IMR-90 (cell line): ENCODE results near the gene MKS1. TPM values are rescaled to one million over a fixed set of nuclear protein-coding genes. Genes with fewer than 3 reads are reported as not detected.

Experiments used
- ATAC-seq: fragments of 200-7000 bp; cut with Tn5 transposase; 2 replicates; pipeline ENCODE4 v1.9.1; 2020; ENCODE audit warnings: low read depth, mild to moderate bottlenecking, moderate library complexity
- BruUV-seq: library from RNA; stranded (reverse); fragments of 400-500 nt; replicated peaks from 2 replicates; lab custom pipeline; 2021; lab: Mats Ljungman, UMichigan
- CTCF ChIA-PET: fragments of 300-600 bp; formaldehyde crosslinking; extraction: SDS; loops from one replicate; lab custom pipeline; 2021; ENCODE audit warnings: antibody characterized with exemption; lab: Yijun Ruan, JAX
- POLR2A ChIA-PET: fragments of 300-600 bp; sonication (Branson Sonifier 250); formaldehyde crosslinking; loops from one replicate; lab custom pipeline; 2022; ENCODE audit warnings: antibody characterized with exemption; ENCODE audit not compliant: unreplicated experiment; lab: Charles Lee
- DNase-seq: peaks from one replicate; pipeline ENCODE4 v3.0.0; 2013
- H2AFZ ChIP-seq: replicated peaks from 2 replicates; pipeline ENCODE3; 2013; ENCODE audit warnings: low read length, mild to moderate bottlenecking; ENCODE audit not compliant: poor library complexity
- H2AK5ac ChIP-seq: 2 replicates; pipeline ENCODE4 v1.6.1; 2013; ENCODE audit warnings: low read depth, low read length, inconsistent platforms
- H2AK9ac ChIP-seq: replicated peaks from 2 replicates; pipeline ENCODE3; 2013; ENCODE audit warnings: mild to moderate bottlenecking, low read depth, low read length, moderate library complexity; ENCODE audit not compliant: poor library complexity
- H2BK120ac ChIP-seq: 2 replicates; pipeline ENCODE4 v1.6.1; 2013; ENCODE audit warnings: low read depth, low read length, inconsistent platforms
- H2BK15ac ChIP-seq: 3 replicates; pipeline ENCODE4 v1.6.1; 2013; ENCODE audit warnings: low read depth, low read length, inconsistent platforms
- H2BK20ac ChIP-seq: 2 replicates; pipeline ENCODE4 v1.6.1; 2013; ENCODE audit warnings: low read depth, mild to moderate bottlenecking, inconsistent platforms, low read length, moderate library complexity
- H2BK5ac ChIP-seq: 2 replicates; pipeline ENCODE4 v1.6.1; 2013; ENCODE audit warnings: mild to moderate bottlenecking, low read depth, low read length, inconsistent platforms; ENCODE audit not compliant: poor library complexity, severe bottlenecking
- H3K14ac ChIP-seq: replicated peaks from 2 replicates; pipeline ENCODE4 v1.6.1; 2013; ENCODE audit warnings: low read depth, low read length, inconsistent platforms
- H3K18ac ChIP-seq: 2 replicates; pipeline ENCODE4 v1.6.1; 2013; ENCODE audit warnings: low read depth, low read length, control low read depth
- H3K23ac ChIP-seq: 2 replicates; pipeline ENCODE4 v1.6.1; 2013; ENCODE audit warnings: low read depth, low read length, inconsistent platforms
- H3K27ac ChIP-seq: 2 replicates; pipeline ENCODE4 v1.5.1; 2013; ENCODE audit warnings: mild to moderate bottlenecking, control low read depth, low read length; ENCODE audit not compliant: insufficient read depth
- H3K27me3 ChIP-seq: 2 replicates; pipeline ENCODE4 v1.6.1; 2013; ENCODE audit warnings: low read length; ENCODE audit not compliant: control insufficient read depth, insufficient read depth
- H3K36me3 ChIP-seq: 2 replicates; pipeline ENCODE4 v1.6.1; 2013; ENCODE audit warnings: low read length, mixed read lengths; ENCODE audit not compliant: control insufficient read depth, insufficient read depth
- H3K4ac ChIP-seq: 2 replicates; pipeline ENCODE4 v1.6.1; 2013; ENCODE audit warnings: low read depth, low read length, inconsistent platforms
- H3K4me1 ChIP-seq: 2 replicates; pipeline ENCODE4 v1.6.1; 2013; ENCODE audit warnings: low read length, mixed read lengths; ENCODE audit not compliant: control insufficient read depth, insufficient read depth
- H3K4me2 ChIP-seq: 2 replicates; pipeline ENCODE4 v1.6.1; 2013; ENCODE audit warnings: low read depth, mild to moderate bottlenecking, control low read depth, low read length, moderate library complexity
- H3K4me3 ChIP-seq: 2 replicates; pipeline ENCODE4 v1.5.1; 2013; ENCODE audit warnings: low read depth, mild to moderate bottlenecking, control low read depth, low read length, moderate library complexity; ENCODE audit not compliant: insufficient read depth
- H3K56ac ChIP-seq: 2 replicates; pipeline ENCODE4 v1.6.1; 2013; ENCODE audit warnings: low read length, inconsistent platforms; ENCODE audit not compliant: insufficient read depth; ENCODE audit errors: extremely low read depth
- H3K79me1 ChIP-seq, 2 experiments: 2 replicates each; pipeline ENCODE4 v1.6.1; 2013; ENCODE audit warnings: low read length in 2 of 2, inconsistent platforms in 1 of 2, low read depth in 1 of 2
- H3K9ac ChIP-seq: 2 replicates; pipeline ENCODE4 v1.6.1; 2013; ENCODE audit warnings: low read depth, low read length, control low read depth
- H3K9me1 ChIP-seq: 2 replicates; pipeline ENCODE4 v1.6.1; 2013; ENCODE audit warnings: low read length, inconsistent platforms; ENCODE audit not compliant: insufficient read depth
- H3K9me3 ChIP-seq: 2 replicates; pipeline ENCODE4 v1.6.1; 2013; ENCODE audit warnings: low read length; ENCODE audit not compliant: control insufficient read depth, insufficient read depth
- H4K20me1 ChIP-seq: 2 replicates; pipeline ENCODE4 v1.6.1; 2013; ENCODE audit warnings: low read length, inconsistent platforms; ENCODE audit not compliant: insufficient read depth
- H4K5ac ChIP-seq: 2 replicates; pipeline ENCODE4 v1.6.1; 2013; ENCODE audit warnings: mild to moderate bottlenecking, low read depth, low read length, control low read depth
- H4K8ac ChIP-seq, 2 experiments: 2 replicates each; pipeline ENCODE4 v1.6.1; 2013; ENCODE audit warnings: low read depth in 2 of 2, low read length in 2 of 2, control low read depth in 1 of 2, inconsistent platforms in 1 of 2
- H4K91ac ChIP-seq: 2 replicates; pipeline ENCODE4 v1.6.1; 2013; ENCODE audit warnings: low read depth, low read length, inconsistent platforms; ENCODE audit not compliant: insufficient read depth
- BHLHE40 ChIP-seq: fragments of 150-350 bp; IDR thresholded peaks from 2 replicates; pipeline ENCODE4 v1.6.1; 2016; ENCODE audit warnings: mild to moderate bottlenecking, low read depth, low read length
- FOS ChIP-seq: fragments of 150-350 bp; IDR thresholded peaks from 2 replicates; pipeline ENCODE4 v1.6.1; 2016; ENCODE audit warnings: low read depth, low read length
- NFE2L2 ChIP-seq: fragments of 150-350 bp; IDR thresholded peaks from 2 replicates; pipeline ENCODE4 v1.6.1; 2016; ENCODE audit warnings: low read depth, mild to moderate bottlenecking, low read length
- WGBS, 2 experiments: methylation state at CpG; one replicate each; pipeline versions ENCODE4 v1.1.5 to v1.1.7; 2013; ENCODE audit warnings: missing lambda C conversion rate in 2 of 2; ENCODE audit not compliant: insufficient read length in 1 of 2; ENCODE audit errors: extremely low coverage in 2 of 2; 5-methylcytosine and 5-hydroxymethylcytosine counted together
- dilution Hi-C: fragments of 300-500 bp; cut with HindIII; formaldehyde crosslinking; loops from one replicate; pipeline ENCODE4 v1.14.3; 2018; ENCODE audit warnings: low sequenced_read_pairs; ENCODE audit not compliant: unreplicated experiment
- in situ Hi-C: fragments of 300-500 bp; cut with MboI; formaldehyde crosslinking; loops from 3 replicates; pipeline ENCODE4 v1.14.3; 2019; ENCODE audit warnings: low sequenced_read_pairs, inconsistent platforms, mixed read lengths
- intact Hi-C: fragments of 100-400 bp; cut with micrococcal nuclease; formaldehyde crosslinking; loops from 2 replicates; pipeline ENCODE4 v1.10.0; 2022
- polyA plus RNA-seq, 3 experiments: library from polyadenylated mRNA; depleted of rRNA; stranded (reverse); fragments of >200 nt; gene quantifications; 2 replicates each; pipeline ENCODE4 v1.2.3, GENCODE V29; 2012; ENCODE audit warnings: low replicate concordance in 1 of 3
- total RNA-seq: library from RNA; depleted of rRNA; stranded (reverse); fragments of >200 nt; gene quantifications from 2 replicates; pipeline ENCODE4 v1.2.3, GENCODE V29; 2012
- TF ChIP-seq, protein P1 (sequence below): fragments of 150-350 bp; IDR thresholded peaks from 2 replicates; pipeline ENCODE4 v1.6.1; 2016; ENCODE audit warnings: low read depth, mild to moderate bottlenecking, low read length, moderate library complexity, borderline replicate concordance
- TF ChIP-seq, protein P2 (sequence below): conservative IDR thresholded peaks from 2 replicates; pipeline ENCODE4 v1.5.1; 2012; ENCODE audit warnings: mild to moderate bottlenecking, low read depth, low read length, improper control_type of control experiment

MKS1 gene
- total and polyA plus RNA-seq, 2 of the 4 experiments (the other 2 are of a cell fraction): 11.5 to 13.2 TPM

DNA sequence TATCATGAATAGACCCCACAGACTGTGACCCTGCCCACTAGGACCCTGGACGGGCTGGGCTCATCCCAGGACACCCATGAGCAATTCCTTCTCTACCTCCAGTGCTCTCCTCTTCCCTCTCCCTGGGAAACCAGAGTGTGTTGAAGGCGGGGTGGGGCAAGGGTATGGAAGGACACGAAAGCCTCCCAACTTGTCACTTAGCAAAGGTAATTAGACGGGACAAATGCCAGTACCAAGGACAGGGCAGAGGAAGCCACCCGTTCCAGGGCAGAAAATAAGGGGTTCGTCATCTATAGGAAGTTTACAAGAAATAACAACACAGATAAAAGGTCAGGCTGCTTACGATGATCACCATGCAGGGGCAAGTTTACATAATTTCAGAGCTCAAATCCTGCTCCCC, 31.4 kb downstream of the MKS1 start:
- no peak overlapping the region for H4K91ac ChIP-seq
- DNase-seq: no peak
- no TSS peak for BruUV-seq
- WGBS, 2 experiments: no CpG with 5 or more reads among the region's 7 CpGs
- no peak overlapping the region for H2BK15ac ChIP-seq
- no peak overlapping the region for H4K8ac ChIP-seq
- no peak overlapping the region for H3K23ac ChIP-seq
- H3K14ac ChIP-seq: no peak overlapping the region
- H4K5ac ChIP-seq: no peak overlapping the region
- no peaks in the 10 kb centered on the region for H3K79me1 ChIP-seq
- H2BK5ac ChIP-seq: no peak overlapping the region
- H3K4ac ChIP-seq: no peak overlapping the region
- no peak overlapping the region for H3K9ac ChIP-seq
- H3K9me1 ChIP-seq: peaks cover 4% of the 10 kb centered on the region; the same call in 1 of the 2 replicates
- TF ChIP-seq BHLHE40: no peak
- TF ChIP-seq, protein P1, sequence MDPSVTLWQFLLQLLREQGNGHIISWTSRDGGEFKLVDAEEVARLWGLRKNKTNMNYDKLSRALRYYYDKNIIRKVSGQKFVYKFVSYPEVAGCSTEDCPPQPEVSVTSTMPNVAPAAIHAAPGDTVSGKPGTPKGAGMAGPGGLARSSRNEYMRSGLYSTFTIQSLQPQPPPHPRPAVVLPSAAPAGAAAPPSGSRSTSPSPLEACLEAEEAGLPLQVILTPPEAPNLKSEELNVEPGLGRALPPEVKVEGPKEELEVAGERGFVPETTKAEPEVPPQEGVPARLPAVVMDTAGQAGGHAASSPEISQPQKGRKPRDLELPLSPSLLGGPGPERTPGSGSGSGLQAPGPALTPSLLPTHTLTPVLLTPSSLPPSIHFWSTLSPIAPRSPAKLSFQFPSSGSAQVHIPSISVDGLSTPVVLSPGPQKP: no peak
- TF ChIP-seq FOS: no peak
- TF ChIP-seq NFE2L2: no peak
- TF ChIP-seq, protein P2, sequence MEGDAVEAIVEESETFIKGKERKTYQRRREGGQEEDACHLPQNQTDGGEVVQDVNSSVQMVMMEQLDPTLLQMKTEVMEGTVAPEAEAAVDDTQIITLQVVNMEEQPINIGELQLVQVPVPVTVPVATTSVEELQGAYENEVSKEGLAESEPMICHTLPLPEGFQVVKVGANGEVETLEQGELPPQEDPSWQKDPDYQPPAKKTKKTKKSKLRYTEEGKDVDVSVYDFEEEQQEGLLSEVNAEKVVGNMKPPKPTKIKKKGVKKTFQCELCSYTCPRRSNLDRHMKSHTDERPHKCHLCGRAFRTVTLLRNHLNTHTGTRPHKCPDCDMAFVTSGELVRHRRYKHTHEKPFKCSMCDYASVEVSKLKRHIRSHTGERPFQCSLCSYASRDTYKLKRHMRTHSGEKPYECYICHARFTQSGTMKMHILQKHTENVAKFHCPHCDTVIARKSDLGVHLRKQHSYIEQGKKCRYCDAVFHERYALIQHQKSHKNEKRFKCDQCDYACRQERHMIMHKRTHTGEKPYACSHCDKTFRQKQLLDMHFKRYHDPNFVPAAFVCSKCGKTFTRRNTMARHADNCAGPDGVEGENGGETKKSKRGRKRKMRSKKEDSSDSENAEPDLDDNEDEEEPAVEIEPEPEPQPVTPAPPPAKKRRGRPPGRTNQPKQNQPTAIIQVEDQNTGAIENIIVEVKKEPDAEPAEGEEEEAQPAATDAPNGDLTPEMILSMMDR: no peak
- no peaks in the 10 kb centered on the region for H3K9me3 ChIP-seq
- no peak overlapping the region for H3K27ac ChIP-seq
- intact Hi-C loops (no loop called here), dilution Hi-C loops (no loop called here), in situ Hi-C loops (no loop called here)
- no peak overlapping the region for H2AK5ac ChIP-seq
- ChIA-PET CTCF (no interaction called here), POLR2A (no interaction called here)
- no peak overlapping the region for H2AFZ ChIP-seq
- no peak overlapping the region for H3K4me3 ChIP-seq
- H2BK20ac ChIP-seq: no peak overlapping the region
- H3K36me3 ChIP-seq: no peaks in the 10 kb centered on the region
- peaks cover 10% of the 10 kb centered on the region for H3K27me3 ChIP-seq
- H3K18ac ChIP-seq: no peak overlapping the region
- H3K4me2 ChIP-seq: no peak overlapping the region
- H2AK9ac ChIP-seq: no peak overlapping the region
- H3K56ac ChIP-seq: no peak overlapping the region
- H4K20me1 ChIP-seq: no peaks in the 10 kb centered on the region
- no peak for ATAC-seq
- H2BK120ac ChIP-seq: no peak overlapping the region
- H3K4me1 ChIP-seq: no peaks in the 10 kb centered on the region
